ENCODE data around the gene EEF1AKMT4. TPM values are rescaled to one million over a fixed set of nuclear protein-coding genes. Genes with fewer than 3 reads are reported as not detected.
A peak's percentile ranks its signal among the peaks of the same experiment; 100 is the strongest.
"Not testable (repeated sequence)": the region's sequence is repeated elsewhere in the genome, so short reads cannot be mapped to it uniquely, and the experiment has no call there.

The EEF1AKMT4 gene
- total RNA-seq, 1 experiment from 2014 or later = 5.4 TPM

DNA sequence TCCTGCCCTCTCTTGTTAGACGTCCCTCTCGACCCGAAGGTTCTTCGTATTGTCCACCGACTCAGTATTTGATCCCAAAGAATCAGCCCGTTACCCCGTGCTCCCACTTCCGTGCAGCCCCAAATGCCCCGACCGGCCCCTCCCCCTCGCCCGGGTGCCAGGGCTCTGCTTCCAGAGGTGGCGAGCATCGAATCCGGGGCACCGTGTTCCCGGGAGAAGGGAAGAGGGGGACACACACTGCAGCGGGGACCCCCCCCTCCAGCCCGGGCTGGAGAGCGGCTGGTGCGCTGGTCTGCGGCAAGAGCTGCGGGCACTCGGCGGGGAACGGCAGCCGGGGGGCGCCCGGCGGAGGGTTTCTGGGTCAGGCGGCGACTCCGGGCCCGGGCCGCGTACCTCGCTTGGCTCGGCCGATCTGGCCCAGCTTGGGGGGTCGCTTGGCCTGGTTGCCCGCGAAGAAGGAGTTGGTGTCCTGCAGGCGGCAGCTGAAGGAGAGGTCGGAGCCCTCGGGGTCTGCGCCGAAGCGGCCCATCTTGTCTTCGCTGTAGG, 11.3 kb downstream of the EEF1AKMT4 start:
- Histone ChIP-seq H3K4me1 (peaks cover 3% of the 10 kb centered on the region; the same call in 1 of the 2 replicates), H3K27me3 (no peaks in the 10 kb centered on the region), H3K27ac (peak overlapping the region; percentile 29; the same call in 1 of the 2 replicates), H3K9me3 (replicated peaks) (no peaks in the 10 kb centered on the region), H3K4me3 (peak overlapping the region; percentile 72), H3K36me3 (no peaks in the 10 kb centered on the region)
- DNase-seq = no peak

DNA sequence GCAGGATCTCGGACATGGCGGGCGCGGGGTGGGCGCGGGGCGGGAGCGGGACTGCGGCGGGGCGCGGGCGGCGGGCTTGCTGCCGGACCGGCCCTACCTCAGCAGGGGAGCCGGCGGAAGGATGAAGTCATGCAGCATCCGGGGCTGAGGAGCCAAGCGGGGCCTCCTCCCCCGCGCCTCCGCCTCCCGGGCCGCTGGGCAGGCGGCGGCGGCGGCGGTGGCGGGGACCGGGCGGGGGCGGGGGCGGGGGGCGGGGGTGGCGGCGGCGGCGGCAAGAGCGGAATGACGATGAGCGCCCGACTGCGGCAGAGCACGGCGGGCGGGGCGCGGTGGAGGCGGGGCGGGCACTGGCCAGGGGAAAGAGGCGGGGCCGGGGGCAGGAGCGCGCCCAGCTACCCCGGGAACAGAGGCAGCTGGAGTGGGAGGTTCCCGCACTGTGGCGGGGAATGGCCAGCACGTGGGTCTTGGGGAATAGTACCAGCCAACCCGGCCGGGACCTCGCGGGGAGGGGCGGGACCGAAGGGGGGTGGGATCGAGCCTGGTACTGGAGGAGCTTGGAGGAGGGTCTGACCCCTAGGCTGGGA, 11.9 kb downstream of the EEF1AKMT4 start, which contains the start of gene CAMK2N2:
Gene CAMK2N2 (minus strand): TSS at position 284 of the 584 bp plus-strand sequence. CDS start 268 bp downstream, at position 16.
- H3K4me1 ChIP-seq = peaks cover 3% of the 10 kb centered on the region; the same call in 1 of the 2 replicates
- peak within 1 kb of the TSS; percentile 72 for H3K4me3 ChIP-seq
- H3K27me3 ChIP-seq = no peaks in the 10 kb centered on the region
- H3K36me3 ChIP-seq = no peaks in the 10 kb centered on the region
- no peaks in the 10 kb centered on the region for H3K9me3 ChIP-seq (replicated peaks)
- peak; percentile 91 to 93 for DNase-seq
- H3K27ac ChIP-seq = peak within 1 kb of the TSS; percentile 57

GRCh38 chr3:184261854-184262763, 12.6 kb downstream of the EEF1AKMT4 start:
- Histone ChIP-seq H3K4me3 (peak overlapping the region; percentile 72), H3K36me3 (no peaks in the 10 kb centered on the region), H3K27ac (peak overlapping the region; percentile 57), H3K27me3 (no peaks in the 10 kb centered on the region), H3K4me1 (peaks cover 3% of the 10 kb centered on the region; the same call in 1 of the 2 replicates), H3K9me3 (replicated peaks) (no peaks in the 10 kb centered on the region)
- DNase-seq = peak in 1 of 2 experiments; percentile 24

DNA sequence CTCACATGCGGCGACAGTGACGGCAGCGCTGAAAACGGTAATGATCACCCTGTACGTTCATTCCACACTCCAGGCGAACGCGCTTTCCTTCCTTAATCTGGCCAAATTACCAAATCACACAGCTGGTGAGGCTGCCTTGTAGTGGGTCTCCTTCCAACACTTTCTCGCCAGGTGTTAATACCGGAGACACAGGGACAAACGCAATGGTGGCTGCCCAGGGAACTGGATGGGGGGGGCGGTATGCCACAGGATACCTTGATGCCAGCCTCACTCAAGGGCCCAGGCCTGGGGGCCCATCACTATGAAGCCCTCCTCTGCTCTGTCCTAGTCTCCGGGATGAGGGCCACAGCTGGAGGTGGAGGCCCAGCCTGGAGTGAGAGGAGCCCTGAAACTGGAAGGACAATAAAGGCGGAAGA, 13.3 kb downstream of the EEF1AKMT4 start:
- peak overlapping the region; percentile 72 for H3K4me3 ChIP-seq
- no peak for DNase-seq
- peaks cover 3% of the 10 kb centered on the region; the same call in 1 of the 2 replicates for H3K4me1 ChIP-seq
- H3K9me3 ChIP-seq (replicated peaks) = no peaks in the 10 kb centered on the region
- no peak overlapping the region for H3K27ac ChIP-seq
- H3K36me3 ChIP-seq = no peaks in the 10 kb centered on the region
- no peaks in the 10 kb centered on the region for H3K27me3 ChIP-seq

GRCh38 chr3:184267249-184267648, 17.8 kb downstream of the EEF1AKMT4 start:
- H3K27me3 ChIP-seq = not testable (repeated sequence)

DNA sequence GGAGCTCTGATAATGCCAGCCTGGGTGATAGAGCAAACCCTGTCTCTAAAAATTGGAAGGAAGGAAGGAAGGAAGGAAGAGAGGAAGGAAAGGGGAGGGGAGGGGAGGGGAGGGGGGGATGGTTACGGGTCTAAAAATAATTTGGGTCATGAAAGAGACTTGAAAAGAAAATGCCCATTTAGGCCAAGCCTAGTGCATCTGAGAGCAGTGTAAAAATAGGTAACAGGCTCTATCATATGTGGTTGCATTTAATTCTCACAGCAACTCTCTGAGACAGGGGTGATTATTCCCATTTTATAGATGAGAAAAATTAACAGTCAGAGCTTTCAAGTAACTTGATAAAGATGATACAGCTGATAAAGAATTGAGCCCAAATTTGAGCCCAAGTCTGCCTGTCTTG, 22.8 kb downstream of the EEF1AKMT4 start:
- H3K4me3 ChIP-seq = no peak overlapping the region
- no peaks in the 10 kb centered on the region for H3K9me3 ChIP-seq (replicated peaks)
- H3K27ac ChIP-seq = no peak overlapping the region
- H3K27me3 ChIP-seq = peaks cover 19% of the 10 kb centered on the region
- H3K4me1 ChIP-seq = no peaks in the 10 kb centered on the region
- no peak for DNase-seq
- H3K36me3 ChIP-seq = no peaks in the 10 kb centered on the region

More at GRCh38 chr3:184267249-184267648, 17.8 kb downstream of the EEF1AKMT4 start:
- not testable (repeated sequence) for H3K36me3 ChIP-seq; H3K27ac ChIP-seq; H3K4me3 ChIP-seq; H3K4me1 ChIP-seq; H3K9me3 ChIP-seq (replicated peaks); DNase-seq

DNA sequence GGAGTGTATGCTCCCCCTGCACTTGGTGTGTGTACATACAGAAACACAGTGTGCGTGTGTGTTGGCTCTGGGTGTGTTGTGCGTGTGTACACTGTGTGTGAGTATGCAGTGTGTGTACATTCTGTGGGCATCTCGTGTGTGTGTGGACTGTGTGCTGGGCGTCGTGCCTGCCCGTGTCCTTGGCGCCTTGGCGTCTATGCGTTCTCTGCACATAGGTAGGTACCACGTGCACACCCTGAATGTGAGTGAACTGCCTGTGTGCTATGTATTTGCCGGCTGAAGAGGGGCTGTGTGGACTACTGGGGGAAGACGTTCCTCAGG, 25.9 kb downstream of the EEF1AKMT4 start:
- Histone ChIP-seq H3K27ac (no peak overlapping the region), H3K4me1 (no peaks in the 10 kb centered on the region), H3K36me3 (no peaks in the 10 kb centered on the region), H3K9me3 (replicated peaks) (no peaks in the 10 kb centered on the region), H3K27me3 (peaks cover 20% of the 10 kb centered on the region), H3K4me3 (no peak overlapping the region)
- DNase-seq = no peak

DNA sequence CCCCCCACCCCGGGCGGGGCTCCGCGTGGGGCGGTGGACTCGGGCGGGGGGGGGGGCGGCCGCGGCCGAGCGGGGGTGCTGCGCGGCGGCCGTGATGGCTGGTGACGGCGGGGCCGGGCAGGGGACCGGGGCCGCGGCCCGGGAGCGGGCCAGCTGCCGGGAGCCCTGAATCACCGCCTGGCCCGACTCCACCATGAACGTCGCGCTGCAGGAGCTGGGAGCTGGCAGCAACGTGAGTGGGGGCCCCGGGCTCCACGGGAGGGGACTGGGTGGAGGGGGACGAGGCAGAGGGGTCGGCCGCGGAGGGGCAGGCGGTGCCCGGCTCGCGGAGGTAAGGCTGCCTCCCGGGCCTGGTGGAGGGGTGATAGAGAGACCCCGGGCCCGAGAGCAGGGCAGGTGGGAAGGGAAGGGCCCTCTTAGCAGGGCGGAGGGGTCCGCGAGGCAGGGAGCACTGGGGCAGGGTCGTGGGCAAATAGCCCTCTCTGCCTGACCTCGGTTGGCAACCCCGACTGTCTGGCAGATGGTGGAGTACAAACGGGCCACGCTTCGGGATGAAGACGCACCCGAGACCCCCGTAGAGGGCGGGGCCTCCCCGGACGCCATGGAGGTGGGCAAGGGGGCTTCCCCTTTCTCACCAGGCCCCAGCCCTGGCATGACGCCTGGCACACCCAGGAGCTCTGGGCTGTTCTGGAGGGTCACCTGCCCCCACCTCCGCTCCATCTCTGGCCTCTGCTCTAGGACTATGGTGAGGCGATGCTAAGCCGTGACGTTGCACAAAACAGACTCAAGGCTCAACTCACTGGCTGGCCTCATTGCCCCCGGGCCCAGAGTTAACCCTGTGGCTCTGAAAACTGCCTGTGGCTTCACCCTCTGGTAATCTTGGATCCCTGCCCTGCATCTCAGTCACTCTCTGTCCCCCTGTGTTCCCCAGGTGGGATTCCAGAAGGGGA, 26.8 kb downstream of the EEF1AKMT4 start, which contains the start of gene ECE2:
Gene ECE2 (plus strand): TSS at position 62 of the 950 bp plus-strand sequence. CDS start 132 bp downstream, at position 194.
- no peaks in the 10 kb centered on the region for H3K4me1 ChIP-seq
- no peaks in the 10 kb centered on the region for H3K9me3 ChIP-seq (replicated peaks)
- DNase-seq = no peak
- no peak within 1 kb of the TSS for H3K27ac ChIP-seq
- H3K4me3 ChIP-seq = no peak within 1 kb of the TSS
- H3K27me3 ChIP-seq = peaks cover 20% of the 10 kb centered on the region
- no peaks in the 10 kb centered on the region for H3K36me3 ChIP-seq

- Histone ChIP-seq H3K36me3 (no peaks in the 10 kb centered on the region), H3K9me3 (replicated peaks) (no peaks in the 10 kb centered on the region)
- DNase-seq = no peak
These were observed 27.9 kb downstream of the EEF1AKMT4 start for GRCh38 chr3:184277366-184277765.

GRCh38 chr3:184282941-184283340, 33.5 kb downstream of the EEF1AKMT4 start:
- H3K27me3 ChIP-seq = no peaks in the 10 kb centered on the region
- no peak for DNase-seq
- H3K36me3 ChIP-seq = no peaks in the 10 kb centered on the region
- H3K4me1 ChIP-seq = no peaks in the 10 kb centered on the region
- H3K4me3 ChIP-seq = no peak overlapping the region
- H3K27ac ChIP-seq = no peak overlapping the region
- no peaks in the 10 kb centered on the region for H3K9me3 ChIP-seq (replicated peaks)

More at GRCh38 chr3:184277366-184277765, 27.9 kb downstream of the EEF1AKMT4 start:
- Histone ChIP-seq H3K4me3 (no peak overlapping the region), H3K4me1 (no peaks in the 10 kb centered on the region), H3K27ac (no peak overlapping the region), H3K27me3 (peaks cover 20% of the 10 kb centered on the region)

DNA sequence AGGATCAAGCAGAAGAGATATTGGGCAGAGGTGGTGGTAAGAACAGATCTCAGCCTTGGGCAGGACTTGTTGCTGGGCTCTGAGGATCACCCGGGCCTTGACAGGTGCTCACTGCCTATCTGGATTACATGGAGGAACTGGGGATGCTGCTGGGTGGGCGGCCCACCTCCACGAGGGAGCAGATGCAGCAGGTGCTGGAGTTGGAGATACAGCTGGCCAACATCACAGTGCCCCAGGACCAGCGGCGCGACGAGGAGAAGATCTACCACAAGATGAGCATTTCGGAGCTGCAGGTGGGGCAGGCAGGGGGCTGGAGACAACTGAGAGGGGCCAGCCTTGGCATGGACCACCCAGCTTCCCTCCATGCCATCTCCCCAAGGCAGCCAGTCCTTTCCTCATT, 34.2 kb downstream of the EEF1AKMT4 start:
- Histone ChIP-seq H3K27me3 (no peaks in the 10 kb centered on the region), H3K4me1 (no peaks in the 10 kb centered on the region), H3K36me3 (no peaks in the 10 kb centered on the region), H3K27ac (no peak overlapping the region), H3K9me3 (replicated peaks) (no peaks in the 10 kb centered on the region), H3K4me3 (no peak overlapping the region)
- DNase-seq = no peak

DNA sequence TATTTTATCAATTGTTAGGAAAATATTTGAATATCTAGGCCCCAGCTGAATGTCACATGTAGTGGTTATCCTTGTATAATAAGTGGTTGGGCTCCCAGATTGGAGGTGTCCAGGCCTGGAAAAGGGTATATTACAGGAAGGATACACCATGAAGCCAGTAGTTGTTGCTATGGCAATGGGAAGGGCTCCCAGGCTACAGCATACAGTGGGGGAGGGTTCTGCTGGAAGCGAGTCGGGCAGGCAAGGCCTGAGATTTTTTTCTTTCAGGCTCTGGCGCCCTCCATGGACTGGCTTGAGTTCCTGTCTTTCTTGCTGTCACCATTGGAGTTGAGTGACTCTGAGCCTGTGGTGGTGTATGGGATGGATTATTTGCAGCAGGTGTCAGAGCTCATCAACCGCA, 35.2 kb downstream of the EEF1AKMT4 start:
- Histone ChIP-seq H3K36me3 (no peaks in the 10 kb centered on the region), H3K27ac (no peak overlapping the region), H3K4me1 (no peaks in the 10 kb centered on the region), H3K27me3 (no peaks in the 10 kb centered on the region), H3K4me3 (no peak overlapping the region), H3K9me3 (replicated peaks) (no peaks in the 10 kb centered on the region)
- DNase-seq = peak; percentile 64 to 69

GRCh38 chr3:184289426-184289938, 40.0 kb downstream of the EEF1AKMT4 start:
- Histone ChIP-seq H3K27me3 (no peaks in the 10 kb centered on the region; the same call in 1 of the 2 replicates), H3K9me3 (replicated peaks) (no peaks in the 10 kb centered on the region), H3K4me3 (no peak overlapping the region), H3K27ac (no peak overlapping the region), H3K36me3 (no peaks in the 10 kb centered on the region), H3K4me1 (no peaks in the 10 kb centered on the region)
- DNase-seq = peak; percentile 79 to 88

GRCh38 chr3:184290331-184290730, 40.9 kb downstream of the EEF1AKMT4 start:
- no peaks in the 10 kb centered on the region for H3K9me3 ChIP-seq (replicated peaks)
- no peak for DNase-seq
- no peaks in the 10 kb centered on the region for H3K36me3 ChIP-seq
- no peaks in the 10 kb centered on the region; the same call in 1 of the 2 replicates for H3K27me3 ChIP-seq
- H3K27ac ChIP-seq = no peak overlapping the region
- H3K4me1 ChIP-seq = no peaks in the 10 kb centered on the region
- no peak overlapping the region for H3K4me3 ChIP-seq

All from SJCRH30 (cell line).